GM12878 (cell line): ENCODE results near the gene ZNG1B. TPM values are rescaled to one million over a fixed set of nuclear protein-coding genes. Genes with fewer than 3 reads are reported as not detected.
A peak's percentile ranks its signal among the peaks of the same experiment; 100 is the strongest.
"Not testable (repeated sequence)": the region's sequence is repeated elsewhere in the genome, so short reads cannot be mapped to it uniquely, and the experiment has no call there.

Experiments used
- ATAC-seq: fragments of 200-7000 bp; cut with Tn5 transposase; 3 replicates; pipeline ENCODE4 v1.9.1; 2020; ENCODE audit warnings: mild to moderate bottlenecking, moderate library complexity
- BruUV-seq: library from RNA; stranded (reverse); fragments of 400-500 nt; replicated peaks from 2 replicates; lab custom pipeline; 2021; lab: Mats Ljungman, UMichigan
- CTCF ChIA-PET: fragments of 300-600 bp; sonication (Branson Sonifier 250); formaldehyde crosslinking; extraction: SDS; loops from one replicate; lab custom pipeline; 2021; ENCODE audit warnings: inconsistent platforms; lab: Yijun Ruan, JAX
- POLR2A ChIA-PET: fragments of 350-600 bp; formaldehyde crosslinking; extraction: SDS; loops from one replicate; lab custom pipeline; 2021; ENCODE audit warnings: inconsistent platforms; lab: Charles Lee
- RAD21 ChIA-PET: fragments of 300-600 bp; sonication (Branson Sonifier 250); formaldehyde crosslinking; loops from one replicate; lab custom pipeline; 2023; ENCODE audit warnings: antibody characterized with exemption; ENCODE audit not compliant: unreplicated experiment; lab: Charles Lee
- SMC1A ChIA-PET: fragments of 300-600 bp; sonication (Branson Sonifier 250); formaldehyde crosslinking; loops from one replicate; lab custom pipeline; 2023; ENCODE audit not compliant: unreplicated experiment, uncharacterized antibody; lab: Charles Lee
- DNase-seq: peaks from one replicate; pipeline ENCODE4 v3.0.0-alpha.2; 2011; ENCODE audit warnings: low read depth, low spot score
- FAIRE-seq: peaks from 3 replicates; lab custom pipeline; 2011; peaks lifted over from hg19 to GRCh38; lab: Jason Lieb, UNC
- H2AFZ ChIP-seq: 2 replicates; pipeline ENCODE4 v1.6.0; 2011; ENCODE audit warnings: low read depth, low read length, control low read depth; ENCODE audit not compliant: control insufficient read depth
- H3K27ac ChIP-seq: 2 replicates; pipeline ENCODE4 v1.5.1; 2011; ENCODE audit warnings: control low read depth; ENCODE audit not compliant: control insufficient read depth, insufficient read depth
- H3K27me3 ChIP-seq, 2 experiments: replicated peaks in 1 of 2; 2 replicates each; pipeline versions ENCODE4 v1.6.0 to v1.6.1; 2011; ENCODE audit warnings: low read length in 1 of 2; ENCODE audit not compliant: control insufficient read depth in 2 of 2, insufficient read depth in 2 of 2
- H3K36me3 ChIP-seq, 2 experiments: 2 replicates each; pipeline ENCODE4 v1.5.1; 2011; ENCODE audit warnings: low read length in 1 of 2; ENCODE audit not compliant: control insufficient read depth in 2 of 2, insufficient read depth in 2 of 2
- H3K4me1 ChIP-seq: 2 replicates; pipeline ENCODE4 v1.6.1; 2011; ENCODE audit warnings: mild to moderate bottlenecking, low read length, moderate library complexity, mixed read lengths; ENCODE audit not compliant: control insufficient read depth, insufficient read depth
- H3K4me2 ChIP-seq: 2 replicates; pipeline ENCODE4 v1.6.0; 2011; ENCODE audit warnings: control low read depth; ENCODE audit not compliant: control insufficient read depth, insufficient read depth
- H3K4me3 ChIP-seq: fragments of 200-600 bp; sonication (generic); 2 replicates; pipeline ENCODE4 v1.5.1; 2016
- H3K79me2 ChIP-seq: 2 replicates; pipeline ENCODE4 v1.6.0; 2011; ENCODE audit warnings: low read length; ENCODE audit not compliant: control insufficient read depth, insufficient read depth
- H3K9ac ChIP-seq: 2 replicates; pipeline ENCODE4 v1.8.0; 2011; ENCODE audit warnings: low read length, control low read depth, mixed read lengths; ENCODE audit not compliant: control insufficient read depth, insufficient read depth
- H3K9me3 ChIP-seq: replicated peaks from 3 replicates; pipeline ENCODE4 v1.5.1; 2011; ENCODE audit warnings: mild to moderate bottlenecking, low read length; ENCODE audit not compliant: control insufficient read depth, insufficient read depth
- H4K20me1 ChIP-seq: 2 replicates; pipeline ENCODE4 v1.6.0; 2011; ENCODE audit not compliant: control insufficient read depth, insufficient read depth
- SUZ12 ChIP-seq: fragments of 200-600 bp; sonication (generic); IDR thresholded peaks from one replicate; pipeline ENCODE4 v1.6.1; 2018; ENCODE audit warnings: antibody characterized with exemption, mild to moderate bottlenecking; ENCODE audit not compliant: unreplicated experiment
- WGBS: methylation state at CpG from one replicate; pipeline ENCODE4 v1.1.6; 2016; ENCODE audit warnings: low lambda C conversion rate; ENCODE audit not compliant: insufficient replicate concordance, insufficient coverage; ENCODE audit errors: missing lambda C conversion rate; 5-methylcytosine and 5-hydroxymethylcytosine counted together
- in situ Hi-C: fragments of 300-500 bp; cut with MboI; formaldehyde crosslinking; loops from 9 replicates; pipeline ENCODE4 v1.14.3; 2018; ENCODE audit warnings: mixed read lengths
- intact Hi-C: fragments of 100-400 bp; cut with micrococcal nuclease; formaldehyde crosslinking; loops from one replicate; pipeline ENCODE4 v1.14.2; 2022; ENCODE audit not compliant: unreplicated experiment
- polyA plus RNA-seq, 11 experiments: library from polyadenylated mRNA; depleted of rRNA in 4 of 11; unstranded in 6 of 11; stranded (reverse) in 5 of 11; fragments of >200 nt; fragmentation: Nextera tagmentation in 4 of 11; fragmentation: Illumina TruSeq in 1 of 11; extraction: Ambion mirVana in 4 of 11; extraction: Trizol in 1 of 11; gene quantifications; 1 replicate in 1 of 11; 2 replicates in 10 of 11; pipeline versions ENCODE4 v1.2.1 to v1.2.3, GENCODE V29; 2011 to 2016; ENCODE audit warnings: inconsistent platforms in 2 of 11, missing spikeins in 2 of 11, low read depth in 1 of 11
- total RNA-seq, 4 experiments: library from RNA; depleted of rRNA in 3 of 4; stranded (reverse); fragments of >200 nt in 3 of 4; fragmentation: Illumina TruSeq in 1 of 4; extraction: Trizol in 1 of 4; gene quantifications; 2 replicates each; pipeline versions ENCODE4 v1.2.1 to v1.2.3, GENCODE V29; 2013 to 2021

The ZNG1B gene
- total and polyA plus RNA-seq, 10 of the 15 experiments (the other 5 are each of a cell fraction or from before 2014, with no cell fraction given), result 42.9 to 140 (median 61.4) TPM

- 15% methylated on average over 44 of the region's 71 CpGs for WGBS
- H3K27ac ChIP-seq, FAIRE-seq, H2AFZ ChIP-seq, intact Hi-C loops: not testable (repeated sequence)
- peak; percentile 73 for TF ChIP-seq SUZ12
- TF ChIP-seq, all 136 proteins: peak for 1; not testable (repeated sequence) for 135
- CTCF ChIA-PET, H3K36me3 ChIP-seq, H4K20me1 ChIP-seq, POLR2A ChIA-PET, H3K4me3 ChIP-seq, H3K4me1 ChIP-seq, RAD21 ChIA-PET, H3K79me2 ChIP-seq, H3K27me3 ChIP-seq, H3K9ac ChIP-seq, BruUV-seq, SMC1A ChIA-PET, H3K9me3 ChIP-seq, DNase-seq, in situ Hi-C loops: not testable (repeated sequence)
- peak; percentile 55 for ATAC-seq
- H3K4me2 ChIP-seq, result peak overlapping the region; percentile 25; the same call in 1 of the 2 replicates
Measured at GRCh38 chr2:113541204-113541975, 103.9 kb downstream of the ZNG1B start.

- H3K9ac ChIP-seq, RAD21 ChIA-PET, H2AFZ ChIP-seq, CTCF ChIA-PET, H3K27me3 ChIP-seq, H3K4me1 ChIP-seq, FAIRE-seq, H3K27ac ChIP-seq, H3K4me2 ChIP-seq, H3K79me2 ChIP-seq, ATAC-seq, H4K20me1 ChIP-seq, SMC1A ChIA-PET, DNase-seq, BruUV-seq, H3K4me3 ChIP-seq, POLR2A ChIA-PET, intact Hi-C loops, H3K36me3 ChIP-seq, in situ Hi-C loops, H3K9me3 ChIP-seq: not testable (repeated sequence)
- WGBS, result 15% methylated on average over 26 of the region's 64 CpGs
Measured at GRCh38 chr2:113541976-113542485, 104.5 kb downstream of the ZNG1B start.

- CTCF ChIA-PET, RAD21 ChIA-PET, H4K20me1 ChIP-seq, ATAC-seq, H3K4me1 ChIP-seq, POLR2A ChIA-PET, DNase-seq, H3K36me3 ChIP-seq, SMC1A ChIA-PET, H2AFZ ChIP-seq, BruUV-seq, H3K27ac ChIP-seq, H3K79me2 ChIP-seq, intact Hi-C loops, H3K4me2 ChIP-seq, H3K27me3 ChIP-seq, FAIRE-seq, H3K9me3 ChIP-seq, H3K9ac ChIP-seq, in situ Hi-C loops, H3K4me3 ChIP-seq: not testable (repeated sequence)
- WGBS, result 22% methylated on average over 1 of the region's 9 CpGs
Measured at GRCh38 chr2:113542529-113542928, 105.0 kb downstream of the ZNG1B start.
